BJ (cell line): ENCODE measurements around the gene DTNB. TPM values are rescaled to one million over a fixed set of nuclear protein-coding genes. Genes with fewer than 3 reads are reported as not detected.

ENCODE experiments used
- CTCF ChIA-PET: fragments of 350-600 bp; formaldehyde crosslinking; extraction: SDS; loops from one replicate; lab custom pipeline; 2021; ENCODE audit warnings: antibody characterized with exemption, inconsistent platforms; lab: Yijun Ruan, JAX
- POLR2A ChIA-PET: fragments of 300-600 bp; sonication (Branson Sonifier 250); formaldehyde crosslinking; extraction: SDS; loops from one replicate; lab custom pipeline; 2021; ENCODE audit warnings: antibody characterized with exemption; lab: Charles Lee
- DNase-seq: peaks from one replicate; pipeline ENCODE4 v3.0.0-alpha.2; 2011; ENCODE audit warnings: low read depth
- H3K27me3 ChIP-seq: 2 replicates; pipeline ENCODE4 v1.6.0; 2011; ENCODE audit warnings: low read length; ENCODE audit not compliant: control insufficient read depth, insufficient read depth
- H3K36me3 ChIP-seq: 2 replicates; pipeline ENCODE4 v1.5.1; 2011; ENCODE audit warnings: low read length; ENCODE audit not compliant: control insufficient read depth, insufficient read depth
- H3K4me3 ChIP-seq: 2 replicates; pipeline ENCODE4 v1.5.1; 2011; ENCODE audit warnings: low read depth, mild to moderate bottlenecking, control low read depth, low read length
- CTCF ChIP-seq: IDR thresholded peaks from 2 replicates; pipeline ENCODE4 v1.5.1; 2011; ENCODE audit warnings: low read depth, mild to moderate bottlenecking, control low read depth, inconsistent platforms, low read length, moderate library complexity; ENCODE audit not compliant: insufficient read depth
- polyA plus RNA-seq: library from polyadenylated mRNA; depleted of rRNA; stranded (reverse); fragments of >200 nt; gene quantifications from 2 replicates; pipeline ENCODE4 v1.2.3, GENCODE V29; 2011

The DTNB gene
- polyA plus RNA-seq, 1 experiment: 7.7 TPM

GRCh38 chr2:25366629-25367028, 306.7 kb downstream of the DTNB start:
- TF ChIP-seq CTCF: no peak
- ChIA-PET CTCF (interaction anchor here (1.2 to 5.7 kb wide), 2 partner anchors 11 to 138 kb away, joined by 4 to 41 read pairs; no protein-coding TSS in a partner anchor), POLR2A (no interaction called here)

DNA sequence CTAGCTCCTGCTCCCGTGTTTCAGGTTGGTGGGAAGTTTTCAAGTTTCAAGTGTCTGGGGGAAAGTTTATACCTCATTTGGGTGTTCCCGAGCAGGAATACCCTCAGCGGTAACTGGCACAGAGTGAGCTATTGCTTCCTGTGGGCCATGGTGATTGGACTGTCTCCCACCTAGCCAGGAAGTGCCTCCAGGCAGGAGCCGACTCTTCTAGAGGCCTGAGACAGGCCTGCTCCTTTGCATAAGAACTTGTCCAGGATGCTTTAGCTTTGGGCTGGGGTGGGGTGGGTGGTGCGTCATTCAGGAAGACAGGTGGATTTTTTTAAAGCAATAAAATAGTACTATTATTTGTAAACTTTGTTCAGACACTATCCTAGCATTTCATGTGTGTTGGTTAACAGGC, 308.1 kb downstream of the DTNB start:
- CTCF ChIA-PET: interaction anchor here (1.1 to 5.7 kb wide), 2 partner anchors 12 to 156 kb away, joined by 3 to 41 read pairs; no protein-coding TSS in a partner anchor

More at GRCh38 chr2:25366629-25367028, 306.7 kb downstream of the DTNB start:
- Histone ChIP-seq H3K36me3 (no peaks in the 10 kb centered on the region), H3K27me3 (no peaks in the 10 kb centered on the region), H3K4me3 (no peak overlapping the region)
- DNase-seq: no peak

DNA sequence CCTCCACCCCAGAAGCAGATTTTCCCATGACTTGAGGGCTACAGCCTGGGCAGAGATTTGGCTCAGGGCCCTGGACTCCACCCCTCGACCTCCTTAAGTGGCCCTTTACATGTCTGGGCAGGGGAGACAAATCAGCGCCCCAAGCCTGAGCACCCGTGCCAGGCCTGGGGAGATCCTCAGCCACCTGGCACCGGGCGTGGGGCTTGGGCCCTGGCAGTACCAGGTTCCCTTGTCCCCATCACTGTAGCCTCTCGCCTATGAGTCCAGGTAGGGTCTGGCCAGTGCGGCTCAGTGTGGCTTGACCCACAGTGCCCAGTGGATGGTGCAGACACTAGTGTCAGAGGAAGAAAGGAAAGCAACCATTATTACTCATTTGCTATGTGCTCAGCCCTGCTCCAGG, 309.6 kb downstream of the DTNB start:
- no peak for TF ChIP-seq CTCF
- no peaks in the 10 kb centered on the region for H3K36me3 ChIP-seq
- ChIA-PET POLR2A (no interaction called here), CTCF (interaction anchor here (0.6 to 6.0 kb wide), 4 partner anchors 13 to 155 kb away, joined by 3 to 41 read pairs (median 29); no protein-coding TSS in a partner anchor)
- no peaks in the 10 kb centered on the region for H3K27me3 ChIP-seq
- H3K4me3 ChIP-seq: no peak overlapping the region
- no peak for DNase-seq

More for the DNA sequence above, 308.1 kb downstream of the DTNB start:
- no peaks in the 10 kb centered on the region for H3K36me3 ChIP-seq
- DNase-seq: no peak
- H3K4me3 ChIP-seq: no peak overlapping the region
- TF ChIP-seq CTCF: no peak
- POLR2A ChIA-PET: no interaction called here
- no peaks in the 10 kb centered on the region for H3K27me3 ChIP-seq

- TF ChIP-seq CTCF: no peak
- ChIA-PET CTCF (interaction anchor here (0.6 to 6.0 kb wide), 28 partner anchors 9 to 352 kb away, joined by 3 to 37 read pairs (median 3); partner anchors contain the start of gene DNMT3A), POLR2A (interaction anchor here (0.6 kb wide), 1 partner anchor 327 kb away, joined by 6 read pairs; no protein-coding TSS in a partner anchor)
- H3K36me3 ChIP-seq: no peaks in the 10 kb centered on the region
- DNase-seq: no peak
- peak overlapping the region; percentile 31 for H3K4me3 ChIP-seq
- H3K27me3 ChIP-seq: no peaks in the 10 kb centered on the region
These were observed 310.8 kb downstream of the DTNB start for GRCh38 chr2:25362434-25363145.

GRCh38 chr2:25362049-25362433, 311.3 kb downstream of the DTNB start:
- no peaks in the 10 kb centered on the region for H3K27me3 ChIP-seq
- TF ChIP-seq CTCF: peak; percentile 98
- no peaks in the 10 kb centered on the region for H3K36me3 ChIP-seq
- CTCF ChIA-PET: interaction anchor here (0.6 to 6.0 kb wide), 29 partner anchors 8 to 352 kb away, joined by 3 to 37 read pairs (median 3); partner anchors contain the start of gene DNMT3A
- peak; percentile 46 for DNase-seq
- POLR2A ChIA-PET: interaction anchor here (0.6 kb wide), 1 partner anchor 326 kb away, joined by 6 read pairs; no protein-coding TSS in a partner anchor
- H3K4me3 ChIP-seq: peak overlapping the region; percentile 31
